ENCODE results near the gene PCDHGB7. TPM values are rescaled to one million over a fixed set of nuclear protein-coding genes. Genes with fewer than 3 reads are reported as not detected.
A peak's percentile ranks its signal among the peaks of the same experiment; 100 is the strongest.

Gene PCDHGB7
- total and polyA plus RNA-seq, 3 donors from 2014 or later: 6.6 to 18.1 (median 15.3) TPM

GRCh38 chr5:141421489-141421855 is 4.0 kb downstream of the PCDHGB7 start:
- Histone ChIP-seq H3K9me3 (no peaks in the 10 kb centered on the region), H3K27ac (no peak overlapping the region), H3K4me1 (peaks cover 3% of the 10 kb centered on the region), H3K4me3 (peak overlapping the region; percentile 26 to 27), H3K36me3 (ENCODE audit: low read depth, missing control alignments) (no peaks in the 10 kb centered on the region), H3K27me3 (no peaks in the 10 kb centered on the region)
- 15 to 17% methylated on average over 13 of the region's 13 CpGs for WGBS, 2 donors
- intact Hi-C loops (cut with DNase I; ENCODE audit: low total_unique reads): loop anchor here (10.0 kb wide), 1 partner anchor 103 kb away; no protein-coding TSS in a partner anchor
- no peak for DNase-seq
- TF ChIP-seq POLR2A (IDR thresholded peaks at IDR 0.05): no peak
- TF ChIP-seq CTCF (IDR thresholded peaks at IDR 0.05): no peak

DNA sequence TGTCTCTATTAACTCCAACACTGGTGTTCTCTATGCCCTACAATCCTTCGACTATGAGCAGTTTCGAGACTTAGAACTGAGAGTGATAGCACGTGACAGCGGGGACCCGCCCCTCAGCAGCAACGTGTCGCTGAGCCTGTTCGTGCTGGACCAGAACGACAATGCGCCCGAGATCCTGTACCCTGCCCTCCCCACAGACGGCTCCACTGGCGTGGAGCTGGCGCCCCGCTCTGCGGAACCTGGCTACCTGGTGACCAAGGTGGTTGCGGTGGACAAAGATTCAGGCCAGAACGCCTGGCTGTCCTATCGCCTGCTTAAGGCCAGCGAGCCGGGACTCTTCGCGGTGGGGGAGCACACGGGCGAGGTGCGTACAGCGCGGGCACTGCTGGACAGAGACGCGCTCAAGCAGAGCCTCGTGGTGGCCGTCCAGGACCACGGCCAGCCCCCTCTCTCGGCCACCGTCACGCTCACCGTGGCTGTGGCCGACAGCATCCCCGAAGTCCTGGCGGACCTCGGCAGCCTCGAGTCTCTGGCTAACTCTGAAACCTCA is 5.3 kb downstream of the PCDHGB7 start:
- H3K27me3 ChIP-seq: no peaks in the 10 kb centered on the region
- intact Hi-C loops (cut with DNase I; ENCODE audit: low total_unique reads): loop anchor here (10.0 kb wide), 1 partner anchor 102 kb away; no protein-coding TSS in a partner anchor
- WGBS, 2 donors: 22 to 25% methylated on average over 10 to 34 of the region's 42 CpGs
- TF ChIP-seq CTCF (IDR thresholded peaks at IDR 0.05): no peak
- TF ChIP-seq POLR2A (IDR thresholded peaks at IDR 0.05): no peak
- no peak overlapping the region for H3K4me3 ChIP-seq
- no peak overlapping the region for H3K27ac ChIP-seq
- H3K4me1 ChIP-seq: peaks cover 3% of the 10 kb centered on the region
- no peak for DNase-seq
- no peaks in the 10 kb centered on the region for H3K9me3 ChIP-seq
- no peaks in the 10 kb centered on the region for H3K36me3 ChIP-seq (ENCODE audit: low read depth, missing control alignments)

DNA sequence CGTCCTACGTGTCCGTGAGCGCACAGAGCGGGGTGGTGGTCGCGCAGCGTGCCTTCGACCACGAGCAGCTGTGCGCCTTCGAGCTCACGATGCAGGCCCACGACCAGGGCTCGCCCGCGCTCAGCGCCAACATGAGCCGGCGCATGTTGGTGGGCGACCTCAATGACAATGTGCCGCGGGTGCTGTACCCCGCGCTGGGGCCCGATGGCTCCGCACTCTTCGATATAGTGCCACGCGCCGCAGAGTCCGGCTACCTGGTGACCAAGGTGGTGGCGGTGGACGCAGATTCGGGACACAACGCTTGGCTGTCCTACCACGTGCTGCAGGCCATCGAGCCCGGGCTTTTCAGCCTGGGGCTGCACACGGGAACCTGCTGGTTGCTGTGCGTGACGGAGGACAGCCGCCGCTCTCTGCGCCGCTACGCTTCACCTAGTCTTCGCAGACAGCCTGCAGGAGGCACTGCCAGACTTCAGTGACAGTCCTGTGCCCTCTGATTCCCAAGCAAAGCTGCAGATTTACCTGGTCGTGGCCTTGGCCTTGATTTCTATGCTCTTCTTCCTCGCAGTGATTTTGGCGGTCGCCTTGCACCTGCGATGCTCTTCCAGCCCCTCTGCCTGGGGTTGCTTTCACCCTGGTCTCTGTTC is 10.4 kb downstream of the PCDHGB7 start:
- Histone ChIP-seq H3K4me3 (no peak overlapping the region), H3K9me3 (no peaks in the 10 kb centered on the region), H3K36me3 (ENCODE audit: low read depth, missing control alignments) (no peaks in the 10 kb centered on the region), H3K4me1 (no peaks in the 10 kb centered on the region), H3K27me3 (no peaks in the 10 kb centered on the region), H3K27ac (no peak overlapping the region)
- intact Hi-C loops (cut with DNase I; ENCODE audit: low total_unique reads): loop anchor here (10.0 kb wide), 1 partner anchor 97 kb away; no protein-coding TSS in a partner anchor
- DNase-seq: no peak
- no peak for TF ChIP-seq POLR2A (IDR thresholded peaks at IDR 0.05)
- no peak for TF ChIP-seq CTCF (IDR thresholded peaks at IDR 0.05)
- 25 to 40% methylated on average over 8 to 42 of the region's 53 CpGs for WGBS, 2 donors

DNA sequence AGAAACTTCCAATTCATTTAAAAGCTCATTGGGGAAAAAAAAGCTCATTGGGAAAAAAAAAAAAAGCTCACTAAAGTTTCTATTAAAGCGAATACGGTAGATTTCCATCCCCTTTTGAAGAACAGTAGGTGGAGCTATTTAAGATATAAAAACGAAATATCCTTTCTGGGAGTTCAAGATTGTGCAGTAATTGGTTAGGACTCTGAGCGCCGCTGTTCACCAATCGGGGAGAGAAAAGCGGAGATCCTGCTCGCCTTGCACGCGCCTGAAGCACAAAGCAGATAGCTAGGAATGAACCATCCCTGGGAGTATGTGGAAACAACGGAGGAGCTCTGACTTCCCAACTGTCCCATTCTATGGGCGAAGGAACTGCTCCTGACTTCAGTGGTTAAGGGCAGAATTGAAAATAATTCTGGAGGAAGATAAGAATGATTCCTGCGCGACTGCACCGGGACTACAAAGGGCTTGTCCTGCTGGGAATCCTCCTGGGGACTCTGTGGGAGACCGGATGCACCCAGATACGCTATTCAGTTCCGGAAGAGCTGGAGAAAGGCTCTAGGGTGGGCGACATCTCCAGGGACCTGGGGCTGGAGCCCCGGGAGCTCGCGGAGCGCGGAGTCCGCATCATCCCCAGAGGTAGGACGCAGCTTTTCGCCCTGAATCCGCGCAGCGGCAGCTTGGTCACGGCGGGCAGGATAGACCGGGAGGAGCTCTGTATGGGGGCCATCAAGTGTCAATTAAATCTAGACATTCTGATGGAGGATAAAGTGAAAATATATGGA is 13.0 kb downstream of the PCDHGB7 start, which contains the start of gene PCDHGA12:
Gene PCDHGA12 (plus strand): TSS at position 176 of the 782 bp plus-strand sequence. CDS start 253 bp downstream, at position 429.
- no peak within 1 kb of the TSS for H3K27ac ChIP-seq
- no peaks in the 10 kb centered on the region for H3K9me3 ChIP-seq
- 15 to 16% methylated on average over 32 to 33 of the region's 33 CpGs for WGBS, 2 donors
- H3K4me3 ChIP-seq: peak within 1 kb of the TSS; percentile 26 to 38
- TF ChIP-seq CTCF (IDR thresholded peaks at IDR 0.05) (peak in 2 of 3 experiments; percentile 25 to 38), POLR2A (IDR thresholded peaks at IDR 0.05) (no peak)
- no peaks in the 10 kb centered on the region for H3K4me1 ChIP-seq
- intact Hi-C loops (cut with DNase I; ENCODE audit: low total_unique reads): no loop called here
- no peaks in the 10 kb centered on the region for H3K36me3 ChIP-seq (ENCODE audit: low read depth, missing control alignments)
- no peak for DNase-seq
- no peaks in the 10 kb centered on the region for H3K27me3 ChIP-seq
